Superior temporal gyrus (tissue), 1 donor: ENCODE results near the gene GAPDH.
A peak's percentile ranks its signal among the peaks of the same experiment; 100 is the strongest.
"Not testable (repeated sequence)": the region's sequence is repeated elsewhere in the genome, so short reads cannot be mapped to it uniquely, and the experiment has no call there.

Experiments used
- DNase-seq: peaks from one replicate; pipeline ENCODE4 v3.0.0-alpha.2; 2016; ENCODE audit errors: extremely low spot score

GAPDH gene

DNA sequence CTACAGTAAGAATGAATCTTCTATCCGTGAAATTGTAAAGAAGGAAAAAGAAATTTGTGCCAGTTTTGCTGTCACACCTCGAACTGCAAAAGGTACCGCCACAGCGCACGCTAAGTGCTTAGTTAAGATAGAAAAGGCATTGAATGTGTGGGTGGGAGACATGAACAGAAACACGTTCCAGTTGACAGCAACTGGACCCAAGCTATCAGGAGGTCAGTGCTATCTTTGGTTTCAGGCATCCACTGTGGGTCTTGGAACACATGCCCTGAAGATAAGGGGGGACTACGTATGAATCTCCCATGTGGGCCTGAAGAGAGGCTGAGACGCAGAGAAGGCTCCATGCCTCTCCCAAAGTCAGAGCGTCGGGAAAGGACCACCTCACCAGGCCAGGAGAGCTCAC lies 11.7 kb downstream of the GAPDH start:
- no peak for DNase-seq

GRCh38 chr12:6547566-6547965 lies 13.2 kb downstream of the GAPDH start:
- DNase-seq, result no peak

GRCh38 chr12:6547987-6548386 lies 13.7 kb downstream of the GAPDH start:
- DNase-seq, result no peak

DNA sequence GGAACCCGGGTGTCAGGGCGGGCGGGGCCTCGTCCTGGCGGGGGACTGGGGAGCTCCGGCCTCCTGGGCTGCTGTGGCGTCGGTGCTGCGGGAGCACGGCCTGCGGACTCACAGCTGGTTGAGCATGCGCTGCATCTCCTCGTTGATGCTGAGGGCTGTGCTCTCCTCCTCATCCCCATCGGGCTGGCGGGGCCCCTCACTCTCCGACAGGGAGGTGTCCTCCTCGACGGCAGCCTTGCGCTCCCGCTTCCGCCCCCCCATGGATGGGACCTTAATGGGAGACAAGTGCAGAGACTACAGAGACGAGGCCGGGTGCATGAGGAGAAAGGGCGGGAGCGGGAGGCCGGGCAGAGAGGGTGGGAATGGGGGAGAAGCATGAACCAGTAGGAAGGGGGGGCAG lies 14.2 kb downstream of the GAPDH start:
- no peak for DNase-seq

- peak; percentile 64 for DNase-seq
These were observed 14.8 kb downstream of the GAPDH start for GRCh38 chr12:6548966-6549683.

GRCh38 chr12:6549684-6550151 lies 15.4 kb downstream of the GAPDH start:
- no peak for DNase-seq

DNA sequence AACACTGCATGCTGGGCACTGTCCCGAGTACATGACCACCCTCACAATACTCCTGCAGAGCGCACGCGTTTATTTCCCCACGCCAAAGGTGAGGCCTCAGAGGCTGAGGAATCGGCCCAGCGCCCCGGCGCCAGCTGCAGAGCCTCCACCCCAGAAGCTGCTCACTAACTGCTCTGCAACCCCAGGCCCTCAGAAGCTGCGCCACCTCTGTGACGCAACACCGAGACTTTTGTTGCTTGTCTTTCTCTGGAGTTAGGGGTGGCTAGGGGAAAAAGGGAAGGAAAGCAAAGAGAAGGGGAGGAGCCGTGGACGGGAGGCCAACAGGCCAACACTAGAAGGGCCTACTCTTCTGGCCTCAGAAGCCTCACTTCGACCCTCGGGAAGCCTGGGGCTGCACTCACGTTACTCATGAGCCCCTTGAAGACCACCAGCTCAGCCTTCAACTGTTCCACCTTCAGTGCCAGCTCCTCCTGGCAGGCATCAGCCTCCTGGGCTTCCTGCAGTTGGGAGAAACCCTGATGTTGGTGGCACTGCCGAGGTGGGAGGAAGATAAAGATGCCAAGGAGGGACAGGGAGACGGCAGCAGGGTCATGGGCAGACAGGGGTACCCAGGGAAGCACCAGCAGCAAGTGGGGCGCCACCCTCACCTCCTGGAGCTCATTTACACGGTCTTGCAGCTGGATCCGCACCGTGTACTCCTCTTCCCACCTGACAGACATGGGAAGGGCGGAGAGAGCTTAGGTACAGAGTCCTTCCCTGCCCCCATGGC lies 16.2 kb downstream of the GAPDH start:
- no peak for DNase-seq

- DNase-seq, result peak; percentile 59
These were observed 16.7 kb downstream of the GAPDH start for GRCh38 chr12:6551063-6551461.

DNA sequence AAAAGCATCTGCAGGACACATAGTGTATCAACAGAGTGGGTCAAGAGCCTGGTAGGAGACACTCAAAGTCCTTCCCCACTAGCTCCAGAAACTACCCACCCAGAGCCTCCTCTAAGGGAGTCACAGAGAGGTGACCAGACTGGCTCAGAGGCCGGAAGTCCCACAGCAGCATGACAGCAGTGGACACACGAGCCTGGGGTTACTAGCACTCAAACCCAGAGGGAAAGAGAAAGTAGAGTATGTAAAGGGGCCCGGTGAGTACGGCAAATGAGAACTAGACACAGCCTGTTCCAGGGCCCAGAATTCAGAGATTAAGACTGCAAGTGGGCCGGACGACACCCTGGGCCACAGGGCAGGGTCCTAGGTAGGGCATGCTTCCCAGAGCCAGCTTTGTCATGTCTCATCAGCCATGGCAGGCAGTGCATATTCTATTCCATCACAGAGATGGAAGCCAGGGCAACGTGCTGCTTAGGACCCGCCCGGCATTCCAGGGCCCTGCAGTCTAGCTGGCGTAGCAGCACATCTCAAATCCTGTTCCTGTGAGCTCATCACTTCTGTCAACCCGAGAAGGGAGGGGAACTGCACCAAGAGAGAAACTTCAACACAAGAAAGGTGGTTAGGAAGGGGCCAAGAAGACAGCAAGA lies 17.3 kb downstream of the GAPDH start:
- peak; percentile 50 for DNase-seq

GRCh38 chr12:6552140-6552551 lies 17.8 kb downstream of the GAPDH start:
- DNase-seq, result no peak

- peak; percentile 73 for DNase-seq
These were observed 18.9 kb downstream of the GAPDH start for GRCh38 chr12:6553051-6553868.

- DNase-seq, result peak; percentile 74
These were observed 20.1 kb downstream of the GAPDH start for GRCh38 chr12:6554168-6555017.

GRCh38 chr12:6555018-6555691 lies 20.8 kb downstream of the GAPDH start:
- DNase-seq, result no peak

- DNase-seq, result not testable (repeated sequence)
These were observed 22.1 kb downstream of the GAPDH start for GRCh38 chr12:6556496-6556817.

DNA sequence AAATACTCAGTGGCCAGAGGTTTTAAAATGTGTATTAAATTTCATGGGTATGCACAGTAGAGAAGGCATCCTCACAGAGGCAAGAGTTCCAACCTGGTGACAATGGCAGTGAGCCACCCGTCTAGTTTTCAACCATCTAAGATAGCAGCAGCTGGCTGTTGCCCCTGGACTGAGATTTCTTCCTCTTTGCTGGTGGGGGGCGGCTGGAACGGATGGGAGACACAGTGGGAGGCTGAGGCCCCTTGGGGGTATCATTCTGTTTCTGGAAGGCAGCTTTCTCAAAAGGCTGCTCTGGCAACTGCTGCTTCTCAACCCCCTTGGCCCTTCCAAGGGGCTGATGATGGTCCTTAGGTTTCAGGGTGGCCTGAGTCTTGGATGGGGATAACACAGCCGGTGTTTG lies 22.5 kb downstream of the GAPDH start:
- no peak for DNase-seq

GRCh38 chr12:6558014-6558760 lies 23.9 kb downstream of the GAPDH start:
- DNase-seq, result peak; percentile 51

DNA sequence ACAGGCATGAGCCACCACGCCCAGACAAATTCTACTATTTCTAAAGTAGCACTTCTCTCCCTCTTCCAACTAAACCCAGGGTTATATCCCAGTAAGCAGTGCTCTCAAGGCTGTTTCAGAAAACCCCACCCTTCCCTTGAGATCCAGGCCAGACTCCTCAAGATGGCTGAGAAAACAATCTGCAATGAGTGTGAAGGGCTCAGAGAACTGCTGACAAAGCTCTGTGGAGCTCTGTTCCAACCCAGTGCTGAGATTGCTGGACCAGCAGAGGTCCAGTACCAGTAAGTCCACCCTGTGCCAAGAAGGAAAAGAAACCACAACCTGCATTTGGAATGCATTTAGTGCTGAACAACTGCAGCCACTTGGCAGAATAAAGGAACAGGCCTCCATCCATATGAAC lies 25.2 kb downstream of the GAPDH start:
- DNase-seq, result no peak

GRCh38 chr12:6560501-6561205 lies 26.3 kb downstream of the GAPDH start:
- DNase-seq, result no peak

DNA sequence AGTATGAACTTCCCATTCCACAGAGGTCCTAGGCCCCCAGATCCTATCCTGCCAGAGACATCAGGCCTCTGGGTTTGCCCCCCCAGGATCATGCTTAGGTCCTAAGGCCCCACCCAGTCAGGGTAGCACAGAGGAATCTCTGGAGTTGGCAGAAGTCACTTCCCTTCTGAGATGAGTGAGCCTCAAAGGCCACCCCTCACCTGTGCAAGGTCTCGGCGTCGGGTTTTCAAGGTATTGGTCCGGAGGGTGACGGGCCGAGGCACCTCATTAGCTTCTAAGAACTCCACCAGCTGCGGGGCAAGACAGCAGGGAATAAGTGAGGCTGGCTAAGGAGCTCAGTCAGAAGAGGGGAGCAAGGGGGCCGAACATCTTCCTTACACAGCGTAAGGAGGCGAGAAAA lies 28.6 kb downstream of the GAPDH start:
- DNase-seq, result no peak
